COLO668 (cell line): Measurements from ENCODE around the gene FAAH.
A peak's percentile ranks its signal among the peaks of the same experiment; 100 is the strongest.
"Not testable (repeated sequence)": the region's sequence is repeated elsewhere in the genome, so short reads cannot be mapped to it uniquely, and the experiment has no call there.

Source experiments
- DNase-seq: peaks from one replicate; lab custom pipeline; 2025; ENCODE audit not compliant: unreplicated experiment; lab: John Stamatoyannopoulos, UW

FAAH gene

GRCh38 chr1:46394108-46394871 lies at the start of gene FAAH:
Gene FAAH, plus strand, starts transcription at chr1:46394317. Its CDS starts 32 bp downstream, at chr1:46394349.
- peak; percentile 95 for DNase-seq

- no peak for DNase-seq
Measured at GRCh38 chr1:46344481-46344880, 49.6 kb upstream of the FAAH start.

GRCh38 chr1:46345281-46345680 lies 48.8 kb upstream of the FAAH start:
- DNase-seq: no peak

GRCh38 chr1:46352363-46352762 lies 41.8 kb upstream of the FAAH start:
- DNase-seq: no peak

GRCh38 chr1:46355920-46356319 lies 38.2 kb upstream of the FAAH start:
- not testable (repeated sequence) for DNase-seq

GRCh38 chr1:46362158-46362557 lies 32.0 kb upstream of the FAAH start:
- no peak for DNase-seq

GRCh38 chr1:46363121-46363520 lies 31.0 kb upstream of the FAAH start:
- no peak for DNase-seq

GRCh38 chr1:46364612-46365011 lies 29.5 kb upstream of the FAAH start:
- DNase-seq: no peak

- DNase-seq: not testable (repeated sequence)
Measured at GRCh38 chr1:46365796-46366195, 28.3 kb upstream of the FAAH start.

GRCh38 chr1:46367072-46367471 lies 27.0 kb upstream of the FAAH start:
- no peak for DNase-seq

GRCh38 chr1:46367701-46368100 lies 26.4 kb upstream of the FAAH start:
- not testable (repeated sequence) for DNase-seq

GRCh38 chr1:46368791-46369190 lies 25.3 kb upstream of the FAAH start:
- no peak for DNase-seq

GRCh38 chr1:46369542-46370213 lies 24.4 kb upstream of the FAAH start:
- DNase-seq: no peak

- DNase-seq: no peak
Measured at GRCh38 chr1:46370214-46370633, 23.9 kb upstream of the FAAH start.

GRCh38 chr1:46372431-46372830 lies 21.7 kb upstream of the FAAH start:
- no peak for DNase-seq

- DNase-seq: no peak
Measured at GRCh38 chr1:46379996-46380395, 14.1 kb upstream of the FAAH start.

GRCh38 chr1:46380508-46380907 lies 13.6 kb upstream of the FAAH start:
- no peak for DNase-seq

- DNase-seq: no peak
Measured at GRCh38 chr1:46393510-46393909, 607 bp upstream of the FAAH start.

GRCh38 chr1:46394872-46395465 lies 852 bp downstream of the FAAH start:
- DNase-seq: peak; percentile 41

- peak; percentile 40 for DNase-seq
Measured at GRCh38 chr1:46396441-46397398, 2.6 kb downstream of the FAAH start.

GRCh38 chr1:46399307-46399706 lies 5.2 kb downstream of the FAAH start:
- peak; percentile 39 for DNase-seq
